GM12874 (cell line): ENCODE measurements around the gene EFHC1.

Experiments
- CTCF ChIP-seq: IDR thresholded peaks from 2 replicates; pipeline ENCODE4 v1.5.1; 2011; ENCODE audit warnings: low read depth, mild to moderate bottlenecking, control low read depth, low read length, moderate library complexity; ENCODE audit not compliant: insufficient read depth

The EFHC1 gene

GRCh38 chr6:52555518-52556233 is 135.5 kb downstream of the EFHC1 start:
- no peak for TF ChIP-seq CTCF

GRCh38 chr6:52557389-52558265 is 137.5 kb downstream of the EFHC1 start:
- no peak for TF ChIP-seq CTCF

GRCh38 chr6:52558266-52559000 is 138.3 kb downstream of the EFHC1 start:
- no peak for TF ChIP-seq CTCF

- no peak for TF ChIP-seq CTCF
Measured at GRCh38 chr6:52560462-52560861, 140.3 kb downstream of the EFHC1 start.

- no peak for TF ChIP-seq CTCF
Measured at GRCh38 chr6:52562911-52563310, 142.8 kb downstream of the EFHC1 start.

GRCh38 chr6:52564856-52565255 is 144.7 kb downstream of the EFHC1 start:
- TF ChIP-seq CTCF = no peak

- TF ChIP-seq CTCF = no peak
Measured at GRCh38 chr6:52566201-52566600, 146.1 kb downstream of the EFHC1 start.
